HG02678 (cell line): ENCODE results near the gene SERHL2.
A peak's percentile ranks its signal among the peaks of the same experiment; 100 is the strongest.
"Not testable (repeated sequence)": the region's sequence is repeated elsewhere in the genome, so short reads cannot be mapped to it uniquely, and the experiment has no call there.

ENCODE experiments used
- ATAC-seq: cut with Tn5 transposase; IDR thresholded peaks from one replicate; pipeline ENCODE4 v1.9.1; 2021; ENCODE audit warnings: mild to moderate bottlenecking, moderate library complexity; ENCODE audit not compliant: unreplicated experiment

SERHL2 gene

DNA sequence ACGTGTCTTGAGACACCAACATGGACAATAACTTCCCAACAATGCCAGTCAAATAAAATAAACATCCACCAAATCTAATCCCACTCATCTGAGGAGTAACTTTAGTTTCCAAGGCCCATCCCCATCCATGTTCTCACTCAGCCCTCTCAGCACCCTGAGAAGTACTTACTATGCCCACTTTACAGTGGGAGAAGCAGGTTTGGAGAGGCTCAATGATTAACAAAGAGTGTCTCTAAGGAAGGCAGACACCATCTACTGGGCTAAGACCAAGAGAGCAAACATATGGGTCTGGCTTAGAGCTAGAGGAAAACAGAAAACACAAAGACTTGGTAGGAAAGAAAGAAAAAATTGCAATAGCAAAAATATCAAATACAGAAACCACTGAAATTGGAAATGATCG, 49.7 kb downstream of the SERHL2 start:
- ATAC-seq = no peak

DNA sequence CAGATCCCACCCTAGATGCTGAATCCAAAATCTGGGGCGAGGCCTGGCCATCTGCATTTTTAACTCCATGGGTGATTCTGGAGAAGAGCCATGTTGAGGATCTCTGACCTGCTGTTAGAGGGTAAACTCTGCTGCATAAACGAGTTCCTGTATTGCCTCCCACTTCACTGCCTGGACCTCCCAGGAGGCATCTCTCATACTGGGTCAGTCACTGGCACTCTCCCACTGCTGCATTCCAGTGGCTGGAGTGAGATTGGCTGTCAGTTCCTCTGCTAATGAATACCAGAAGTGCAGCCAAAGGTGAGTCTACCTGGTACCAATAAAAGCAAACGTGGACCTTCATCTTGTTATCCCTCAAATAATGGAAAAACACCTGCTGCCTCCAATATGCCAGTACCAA, 50.6 kb downstream of the SERHL2 start:
- no peak for ATAC-seq

DNA sequence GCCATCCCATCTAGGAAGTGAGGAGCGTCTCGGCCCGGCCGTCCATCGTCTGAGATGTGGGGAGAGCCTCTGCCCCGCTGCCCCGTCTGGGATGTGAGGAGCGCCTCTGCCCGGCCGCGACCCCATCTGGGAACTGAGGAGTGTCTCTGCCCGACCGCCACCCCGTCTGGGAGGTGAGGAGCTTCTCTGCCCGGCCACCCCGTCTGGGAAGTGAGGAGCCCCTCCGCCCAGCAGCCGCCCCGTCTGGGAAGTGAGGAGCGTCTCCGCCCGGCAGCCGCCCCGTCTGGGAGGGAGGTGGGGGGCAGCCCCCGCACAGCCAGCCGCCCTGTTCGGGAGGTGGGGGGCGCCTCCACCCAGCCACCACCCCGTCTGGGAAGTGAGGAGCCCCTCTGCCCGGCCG, 53.9 kb downstream of the SERHL2 start:
- not testable (repeated sequence) for ATAC-seq

DNA sequence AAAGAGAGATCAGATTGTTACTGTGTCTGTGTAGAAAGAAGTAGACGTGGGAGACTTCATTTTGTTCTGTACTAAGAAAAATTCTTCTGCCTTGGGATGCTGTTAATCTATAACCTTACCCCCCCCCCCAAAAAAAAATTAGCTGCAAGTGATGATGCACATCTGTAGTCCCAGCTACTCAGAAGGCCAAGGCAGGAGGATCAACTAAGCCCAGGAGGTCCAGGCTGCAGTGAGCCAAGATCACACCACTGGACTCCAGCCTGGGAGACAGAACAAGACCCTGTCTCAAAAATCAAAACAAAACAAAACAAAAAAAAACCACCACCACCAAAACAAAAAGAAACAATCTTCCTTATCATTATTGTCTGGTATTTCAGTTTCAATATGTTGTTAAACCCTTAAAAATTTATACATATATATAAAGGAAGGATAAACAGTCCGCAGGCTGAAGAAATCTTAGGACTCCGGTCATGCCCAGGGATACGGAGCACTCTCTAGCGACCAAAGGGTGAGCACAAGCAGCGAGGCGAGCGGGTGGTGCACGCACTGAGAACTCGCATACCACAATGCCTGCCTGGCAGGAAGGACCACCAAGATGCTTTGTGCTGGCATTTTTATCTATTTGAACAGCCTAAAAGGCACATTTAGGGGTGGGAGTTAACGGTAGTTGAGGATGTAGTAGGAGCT, 54.5 kb downstream of the SERHL2 start:
- no peak for ATAC-seq

DNA sequence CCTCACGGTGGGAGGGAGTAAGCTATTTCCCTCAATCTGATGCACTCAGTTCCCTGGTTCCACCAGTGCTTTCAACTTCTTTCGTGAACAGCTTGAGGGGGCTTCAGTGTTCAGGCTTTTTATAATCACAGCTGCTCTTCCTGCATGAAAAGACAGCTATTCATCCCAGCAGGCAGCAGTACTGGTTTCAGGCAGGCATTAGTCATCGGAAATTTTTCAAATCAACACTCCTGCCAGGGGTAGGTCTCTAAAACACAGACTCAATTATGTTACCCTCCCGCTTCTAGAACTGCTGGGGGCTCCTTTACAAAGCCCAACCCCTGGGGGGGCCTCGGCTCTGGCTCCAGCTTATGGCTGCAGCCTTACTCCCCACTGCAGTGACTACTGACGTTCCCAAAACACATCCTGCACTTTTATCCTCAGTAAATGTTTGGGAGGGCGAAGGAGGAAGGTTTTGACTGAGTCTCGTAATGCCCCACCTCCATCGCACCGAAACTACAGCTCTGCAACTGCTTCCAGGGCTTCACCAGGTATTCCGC, 55.1 kb downstream of the SERHL2 start:
- no peak for ATAC-seq

DNA sequence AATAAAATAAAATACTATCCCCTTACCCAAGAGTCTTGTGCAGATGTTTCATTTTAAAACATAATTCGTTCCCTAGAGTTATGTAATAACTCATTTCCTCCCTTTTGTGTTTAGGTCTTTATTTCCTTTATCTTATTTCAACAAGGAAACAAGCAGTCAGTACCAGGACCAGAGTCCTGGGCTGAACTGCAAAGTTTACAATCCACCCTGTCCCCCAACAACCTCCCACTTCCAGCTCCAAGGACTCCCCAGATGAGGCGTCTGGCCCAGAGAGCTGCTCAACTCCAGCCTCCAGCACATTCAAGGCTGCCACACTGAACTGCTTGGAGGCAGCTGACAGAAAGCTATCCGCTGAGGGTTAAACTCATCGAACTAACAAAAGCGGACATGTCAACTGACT, 56.4 kb downstream of the SERHL2 start:
- no peak for ATAC-seq

DNA sequence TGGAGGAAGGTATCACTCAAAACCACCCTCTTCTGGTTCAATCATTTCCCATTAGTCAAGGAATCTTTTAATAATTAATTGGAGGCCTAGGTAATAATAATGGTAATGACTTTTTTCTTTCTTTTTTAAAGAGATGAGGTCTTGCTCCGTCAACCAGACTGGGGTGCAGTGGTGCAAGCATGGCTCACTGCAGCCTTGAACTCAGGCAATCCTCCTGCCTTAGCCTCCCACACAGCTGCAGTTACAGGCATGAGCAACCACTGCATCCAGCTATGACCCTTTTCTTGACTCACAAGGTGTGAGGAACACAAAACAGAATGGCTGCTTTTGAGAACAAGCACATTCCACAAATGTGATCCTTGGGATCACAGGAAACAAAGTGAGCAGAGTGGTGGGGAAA, 57.3 kb downstream of the SERHL2 start:
- ATAC-seq = no peak

DNA sequence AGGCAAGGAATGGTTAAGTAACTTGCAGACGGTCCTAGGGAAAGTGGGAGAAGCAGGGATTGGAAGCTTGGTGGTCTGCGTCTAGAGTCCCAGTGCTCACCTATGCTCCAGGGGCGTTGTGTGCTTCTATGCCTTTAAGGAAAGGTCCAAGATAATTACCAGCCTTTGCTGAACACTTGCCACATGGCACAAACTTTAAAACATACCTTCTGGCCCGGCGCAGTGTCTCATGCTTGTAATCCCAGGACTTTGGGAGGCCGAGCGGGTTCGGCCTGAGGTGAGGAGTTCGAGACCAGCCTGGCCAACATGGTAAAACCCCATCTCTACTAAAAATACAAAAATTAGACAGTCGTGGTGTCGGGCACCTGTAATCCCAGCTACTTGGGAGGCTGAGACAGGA, 58.6 kb downstream of the SERHL2 start:
- ATAC-seq = no peak

DNA sequence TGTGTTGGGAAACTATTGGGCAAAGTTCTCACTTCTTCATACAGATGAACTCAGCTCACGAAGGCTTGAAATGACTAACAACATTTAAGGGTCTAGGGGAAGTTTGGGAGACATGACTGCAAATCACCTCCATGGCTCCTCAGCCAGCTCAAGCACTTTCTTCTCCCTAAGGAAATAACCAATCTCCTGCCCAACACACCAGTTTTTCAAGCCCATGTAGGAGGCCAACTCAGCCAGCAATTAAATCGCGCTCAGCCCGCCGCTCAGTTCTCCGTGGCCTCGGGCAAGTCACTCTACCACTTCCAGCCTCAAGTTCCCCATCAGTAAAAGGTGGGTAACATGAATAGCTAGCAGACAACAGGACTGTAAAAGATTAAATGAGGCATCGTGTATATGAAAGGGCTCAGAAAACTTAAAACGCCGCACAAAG, 60.1 kb downstream of the SERHL2 start:
- no peak for ATAC-seq

DNA sequence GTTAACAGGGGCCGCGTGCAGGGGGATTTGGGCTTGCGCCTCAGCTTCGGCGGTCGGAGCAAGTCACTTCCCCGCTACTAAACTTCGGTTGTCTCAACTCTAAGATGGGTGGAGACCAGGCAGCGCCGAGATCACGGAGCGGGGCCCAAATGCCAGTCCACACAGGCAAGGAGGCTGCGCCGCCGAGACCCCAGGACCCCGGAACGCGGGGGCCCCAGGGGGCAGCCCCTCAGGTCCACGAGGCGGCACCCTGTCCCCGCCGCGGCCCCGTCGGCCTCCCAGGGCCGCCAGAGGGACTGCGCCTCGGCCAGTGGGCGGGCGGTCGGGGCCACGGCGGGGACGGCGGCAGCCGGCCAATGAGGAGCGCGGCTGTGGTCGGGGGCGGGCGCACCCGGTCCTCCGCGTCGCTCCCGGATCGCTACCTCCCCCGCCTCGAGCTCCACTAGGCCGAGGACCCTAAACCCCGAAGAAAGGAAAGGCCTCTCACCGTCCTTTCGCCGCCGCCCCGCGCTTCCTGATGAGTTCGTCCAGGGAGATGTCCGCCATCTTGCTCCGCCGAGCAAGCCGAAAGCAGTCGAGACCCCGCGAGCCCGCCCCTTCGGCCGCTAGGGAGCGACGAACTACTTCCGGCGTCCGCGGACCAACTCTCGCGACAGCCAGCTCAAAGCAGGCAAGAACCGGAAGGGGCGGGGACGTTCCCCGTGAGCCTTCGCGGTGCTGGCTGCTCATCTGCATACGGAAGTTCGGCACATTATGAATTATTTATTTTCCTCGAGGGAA, 60.7 kb downstream of the SERHL2 start, which contains the start of gene POLDIP3:
Gene POLDIP3 (minus strand): TSS at position 572 of the 780 bp plus-strand sequence. CDS start 26 bp downstream, at position 546.
- peak; percentile 73 for ATAC-seq

DNA sequence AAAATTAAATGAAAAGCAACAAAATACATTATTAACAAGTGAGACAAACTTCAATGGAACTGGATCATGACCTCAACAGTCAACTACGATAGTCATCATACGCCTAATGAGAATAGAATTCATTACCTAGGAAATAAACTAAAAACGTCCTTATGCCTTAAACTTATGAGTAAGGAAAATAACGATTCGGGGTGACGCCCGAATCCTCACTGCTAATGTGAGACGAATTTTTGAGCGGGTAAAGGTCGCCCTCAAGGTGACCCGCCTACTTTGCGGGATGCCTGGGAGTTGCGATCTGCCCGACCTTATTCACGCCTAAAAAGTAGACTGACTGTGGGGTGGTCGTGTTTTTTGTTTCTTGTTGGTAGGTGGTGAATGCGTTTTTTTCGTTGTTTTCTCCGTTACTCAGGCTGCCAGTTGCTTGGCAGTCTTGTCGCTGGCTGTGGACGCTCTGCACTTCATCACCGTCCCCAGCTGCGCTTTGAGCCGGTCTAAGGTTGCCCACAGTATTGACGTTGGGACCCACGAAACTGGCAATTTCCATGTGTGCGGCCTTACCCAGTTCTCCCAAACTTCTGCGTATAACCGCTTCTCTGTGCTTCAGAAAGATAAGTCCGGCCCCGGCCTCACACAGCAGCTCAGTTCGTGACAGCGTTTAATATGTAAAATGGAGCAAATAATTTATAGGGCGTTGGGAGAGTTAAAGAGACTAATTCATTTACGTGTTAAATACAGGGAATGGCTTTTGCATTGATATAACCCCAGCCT, 61.5 kb downstream of the SERHL2 start:
- peak; percentile 52 for ATAC-seq

DNA sequence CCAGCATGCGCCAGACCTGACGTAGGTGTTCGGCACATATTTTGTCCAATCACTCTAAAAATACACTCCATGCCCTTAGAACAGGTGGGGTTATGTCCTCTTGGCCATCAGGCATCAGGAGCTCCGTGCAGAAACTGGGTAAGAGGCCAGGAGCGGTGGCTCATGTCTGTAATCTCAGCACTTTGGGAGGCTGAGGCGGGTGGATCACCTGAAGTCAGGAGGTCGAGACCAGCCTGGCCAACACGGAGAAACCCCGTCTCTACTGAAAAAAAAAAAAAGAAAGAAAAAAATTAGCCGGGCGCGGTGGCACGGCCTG, 62.1 kb downstream of the SERHL2 start:
- not testable (repeated sequence) for ATAC-seq

DNA sequence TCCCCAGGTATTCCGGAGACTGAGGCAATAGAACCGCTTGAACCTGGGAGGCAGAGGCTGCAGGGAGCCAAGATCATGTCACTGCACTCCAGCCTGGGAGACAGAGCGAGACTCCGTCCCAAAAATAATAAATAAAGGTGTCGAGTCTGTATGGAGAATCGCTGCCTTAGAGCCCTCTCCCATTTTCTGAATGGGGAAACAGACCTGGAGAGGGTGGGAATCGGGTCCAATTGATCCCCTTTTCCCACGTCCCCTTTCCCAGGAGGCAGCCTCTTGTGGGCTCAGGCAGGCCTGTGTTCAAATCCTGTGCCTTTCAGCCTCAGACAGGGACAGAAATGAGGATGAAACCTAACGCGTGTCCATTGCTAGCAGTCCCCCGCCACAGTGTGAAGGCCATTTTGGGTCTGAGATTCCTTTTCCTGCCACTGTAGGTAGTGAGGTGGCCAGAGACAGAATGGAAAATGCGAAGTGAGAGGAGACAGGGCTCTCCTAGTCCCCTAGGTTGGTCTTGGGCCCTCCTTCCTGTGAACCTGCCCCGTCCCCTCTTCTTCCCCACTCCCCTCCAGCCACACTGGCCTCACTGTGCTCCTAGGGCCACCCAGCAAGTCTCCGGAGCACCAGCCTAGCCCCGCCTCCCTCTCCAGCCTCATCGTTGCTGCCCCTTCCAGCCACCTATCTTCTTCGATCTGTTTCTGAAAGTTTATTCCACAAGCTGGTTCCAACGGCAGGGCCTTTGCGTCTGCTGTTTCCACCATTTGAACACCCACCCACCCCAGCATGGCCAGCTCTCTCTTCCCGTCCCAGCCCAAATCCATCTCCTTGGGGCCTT, 63.6 kb downstream of the SERHL2 start:
- ATAC-seq = no peak

DNA sequence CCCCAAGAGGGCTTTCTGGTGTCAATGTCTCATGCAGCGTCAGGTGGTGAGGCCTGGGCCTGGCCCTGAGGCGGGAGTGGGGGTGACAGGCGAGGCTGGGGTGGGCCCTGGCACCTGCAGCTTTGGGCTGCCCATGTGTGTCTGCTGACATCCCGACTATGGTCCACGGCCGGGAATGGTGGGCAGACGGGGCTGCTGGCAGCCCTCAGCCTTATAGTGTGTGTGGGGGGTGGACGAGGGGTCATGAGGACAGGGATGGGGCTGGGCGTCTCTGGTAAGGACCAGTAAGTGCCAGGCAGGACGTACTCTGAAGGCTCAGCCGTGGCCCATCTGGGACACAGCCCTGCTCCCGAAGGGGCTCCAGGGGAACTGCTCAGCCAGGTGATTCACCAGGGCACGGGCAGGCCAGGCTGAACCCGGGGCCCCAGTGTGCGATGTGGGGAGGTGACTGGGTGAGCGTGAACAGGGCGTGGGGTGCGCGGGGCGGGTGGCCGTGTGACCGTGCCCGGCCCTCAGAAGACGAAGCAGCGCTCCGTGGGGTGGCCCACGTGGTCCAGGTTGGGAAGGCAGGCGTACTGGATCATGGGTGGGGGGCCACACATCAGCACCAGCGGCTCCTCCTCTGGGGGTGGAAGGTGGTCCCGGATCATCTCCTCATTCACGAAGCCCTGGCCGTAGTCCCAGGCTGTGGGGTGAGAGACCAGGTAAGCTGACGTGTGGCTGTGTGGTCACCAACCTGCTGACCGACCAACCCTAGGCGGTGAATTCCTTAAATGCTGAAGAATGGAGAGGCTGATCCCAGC, 65.7 kb downstream of the SERHL2 start:
- ATAC-seq = no peak

DNA sequence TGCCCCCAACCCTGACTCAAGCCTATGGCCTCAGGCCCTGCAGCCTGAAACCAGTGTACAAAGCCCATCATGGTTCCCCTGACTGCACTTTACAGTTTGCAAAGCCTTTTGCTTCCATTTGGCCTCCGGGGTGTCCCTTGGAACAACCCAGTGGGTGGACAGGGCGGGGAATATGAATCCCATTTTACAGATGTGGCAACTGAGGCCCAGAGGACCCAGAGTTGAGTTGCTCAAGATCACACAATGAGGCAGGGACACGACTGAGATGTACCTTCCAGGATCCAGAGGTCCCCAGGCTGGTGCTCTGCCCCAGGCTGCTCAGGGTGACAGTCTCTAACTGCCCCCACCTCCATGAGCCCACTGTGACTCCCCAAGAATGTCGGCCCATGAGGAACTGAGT, 66.3 kb downstream of the SERHL2 start:
- no peak for ATAC-seq

DNA sequence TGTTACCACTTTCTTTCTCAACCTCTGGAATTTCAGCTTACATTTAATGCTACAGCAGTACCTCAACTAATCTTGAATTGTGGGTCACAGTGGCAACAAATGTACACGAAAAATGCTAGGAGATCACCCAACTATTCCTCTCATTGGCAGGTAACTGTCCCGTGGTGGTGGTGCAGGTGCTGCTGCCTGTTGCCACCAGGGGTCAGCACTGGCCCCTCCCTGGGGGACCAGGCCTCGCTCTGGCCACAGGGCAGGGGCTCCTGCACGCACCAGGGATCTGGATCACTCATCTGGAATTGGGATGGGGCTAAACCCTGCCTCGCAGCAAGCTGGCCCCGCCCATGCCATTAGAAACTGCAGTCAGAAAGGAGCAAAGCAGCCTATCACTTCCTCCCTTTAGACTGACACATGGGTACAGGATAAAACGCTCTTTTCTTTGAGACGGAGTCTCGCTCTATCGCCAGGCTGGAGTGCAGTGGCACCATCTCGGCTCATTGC, 67.8 kb downstream of the SERHL2 start:
- ATAC-seq = no peak

DNA sequence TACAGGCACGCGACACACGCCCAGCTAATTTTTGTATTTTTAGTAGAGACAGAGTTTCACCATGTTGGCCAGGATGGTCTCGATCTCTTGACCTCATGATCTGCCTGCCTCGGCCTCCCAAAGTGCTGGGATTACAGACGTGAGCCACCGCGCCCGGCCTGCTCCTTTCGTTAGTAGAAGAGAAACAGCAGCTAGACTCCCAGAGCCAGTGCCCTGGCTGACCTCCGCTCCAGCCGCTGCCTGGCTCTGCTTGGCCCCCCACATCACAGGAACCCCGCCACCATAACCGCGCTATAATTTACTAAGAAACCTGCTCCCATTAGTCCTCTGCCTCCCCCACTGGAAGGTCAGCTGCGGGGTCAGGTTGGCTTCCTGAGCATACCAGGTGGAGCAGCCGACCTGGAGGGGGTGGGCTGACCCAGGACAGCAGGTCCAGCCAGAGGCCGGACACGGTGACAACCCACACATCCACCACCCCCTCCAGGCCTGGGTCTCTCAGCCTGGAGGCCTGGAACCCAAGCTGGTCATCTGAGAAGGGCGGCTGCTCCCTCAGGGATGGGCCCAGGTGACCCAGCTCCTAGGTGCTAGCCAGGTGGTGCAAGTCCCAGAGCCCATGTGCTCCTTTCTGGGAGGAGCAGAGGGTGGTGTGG, 68.4 kb downstream of the SERHL2 start:
- ATAC-seq = no peak

DNA sequence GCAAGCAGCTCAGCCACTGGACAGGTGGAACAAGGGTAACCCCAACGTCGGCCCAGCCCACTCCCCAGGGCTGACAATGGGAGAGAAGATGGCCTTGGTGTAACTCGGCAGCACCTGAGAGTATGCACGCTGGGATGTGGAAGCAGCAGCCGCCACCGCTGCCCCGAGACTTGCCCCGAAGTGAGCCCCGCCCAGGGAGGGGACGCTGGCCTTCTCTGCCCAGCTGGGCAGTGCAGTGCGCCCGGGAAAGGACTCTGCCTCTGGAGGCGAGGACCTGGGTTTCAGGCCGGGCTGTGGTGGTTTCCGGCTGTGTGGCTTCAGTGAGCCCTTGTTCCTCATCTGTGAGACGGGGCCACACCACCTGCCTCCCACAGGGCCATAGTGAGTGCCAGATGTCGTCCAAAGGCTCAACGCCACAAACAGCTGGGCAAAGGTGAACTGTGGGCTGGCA, 69.6 kb downstream of the SERHL2 start:
- no peak for ATAC-seq
